Gastrocnemius medialis (tissue), 4 donors: Measurements from ENCODE around the gene DTNBP1. TPM values are rescaled to one million over a fixed set of nuclear protein-coding genes. Genes with fewer than 3 reads are reported as not detected.

Source experiments
- ATAC-seq, 2 donors: fragments of 150-250 bp; one replicate each; pipeline ENCODE4 v1.9.1; 2016
- DNase-seq, 2 donors: peaks; one replicate each; pipeline ENCODE4 v3.0.0-alpha.2; 2019
- H3K27ac ChIP-seq, 4 donors: fragments of 200-600 bp; sonication (generic); 1 replicate in 1 of 4; 2 replicates in 3 of 4; pipeline ENCODE4 v1.5.1; 2016 to 2018; ENCODE audit warnings: mild to moderate bottlenecking in 2 of 4, moderate library complexity in 1 of 4
- H3K27me3 ChIP-seq, 3 donors: fragments of 200-600 bp; sonication (generic) in 2 of 3; 1 replicate in 1 of 3; 2 replicates in 2 of 3; pipeline versions ENCODE4 v1.5.1 to v1.6.0; 2016 to 2019; ENCODE audit warnings: mild to moderate bottlenecking in 1 of 3, moderate library complexity in 1 of 3
- H3K36me3 ChIP-seq, 2 donors: fragments of 200-600 bp; sonication (generic) in 1 of 2; one replicate each; pipeline ENCODE4 v1.5.1; 2017 to 2018
- H3K4me1 ChIP-seq, 2 donors: fragments of 200-600 bp; sonication (generic) in 1 of 2; one replicate each; pipeline ENCODE4 v1.5.1; 2016 to 2017; ENCODE audit warnings: mild to moderate bottlenecking in 2 of 2
- H3K4me3 ChIP-seq, 4 donors: fragments of 200-600 bp; sonication (generic) in 3 of 4; 1 replicate in 1 of 4; 2 replicates in 3 of 4; pipeline ENCODE4 v1.5.1; 2016 to 2019; ENCODE audit warnings: mild to moderate bottlenecking in 2 of 4
- H3K9me3 ChIP-seq, 3 donors: fragments of 200-600 bp; sonication (generic) in 2 of 3; 1 replicate in 1 of 3; 2 replicates in 2 of 3; pipeline ENCODE4 v1.5.1; 2016 to 2019
- POLR2A ChIP-seq, 2 donors: fragments of 450-650 bp; IDR thresholded peaks; one replicate each; pipeline ENCODE4 v1.6.1; 2017; ENCODE audit warnings: antibody characterized with exemption in 2 of 2, mild to moderate bottlenecking in 2 of 2, moderate library complexity in 2 of 2
- in situ Hi-C, 4 donors: fragments of 200-750 bp; cut with MboI; loops; one replicate each; pipeline versions ENCODE4 v1.15.0 to v1.8.0; 2017; ENCODE audit warnings: low sequenced_read_pairs in 4 of 4
- intact Hi-C: fragments of 100-400 bp; cut with DNase I; formaldehyde crosslinking; loops from one replicate; pipeline ENCODE4 v1.15.1; 2023; ENCODE audit warnings: low total_unique reads
- total RNA-seq, 4 donors: library from RNA; depleted of rRNA; stranded (reverse); fragments of >200 nt; gene quantifications; one replicate each; pipeline versions ENCODE4 v1.1.0 to v1.2.3, GENCODE V29; 2016
- TF ChIP-seq, protein P1 (sequence below), 5 experiments: fragments of 450-650 bp in 3 of 5; fragments of 200-600 bp in 2 of 5; sonication (generic) in 2 of 5; IDR thresholded peaks in 4 of 5; conservative IDR thresholded peaks in 1 of 5; 1 replicate in 4 of 5; 2 replicates in 1 of 5; pipeline ENCODE4 v1.5.1; 2016 to 2019; ENCODE audit warnings: antibody characterized with exemption in 5 of 5, mild to moderate bottlenecking in 3 of 5, moderate library complexity in 3 of 5

Gene DTNBP1
- total RNA-seq, 4 donors from 2014 or later = 5.2 to 33.5 (median 12.5) TPM

DNA sequence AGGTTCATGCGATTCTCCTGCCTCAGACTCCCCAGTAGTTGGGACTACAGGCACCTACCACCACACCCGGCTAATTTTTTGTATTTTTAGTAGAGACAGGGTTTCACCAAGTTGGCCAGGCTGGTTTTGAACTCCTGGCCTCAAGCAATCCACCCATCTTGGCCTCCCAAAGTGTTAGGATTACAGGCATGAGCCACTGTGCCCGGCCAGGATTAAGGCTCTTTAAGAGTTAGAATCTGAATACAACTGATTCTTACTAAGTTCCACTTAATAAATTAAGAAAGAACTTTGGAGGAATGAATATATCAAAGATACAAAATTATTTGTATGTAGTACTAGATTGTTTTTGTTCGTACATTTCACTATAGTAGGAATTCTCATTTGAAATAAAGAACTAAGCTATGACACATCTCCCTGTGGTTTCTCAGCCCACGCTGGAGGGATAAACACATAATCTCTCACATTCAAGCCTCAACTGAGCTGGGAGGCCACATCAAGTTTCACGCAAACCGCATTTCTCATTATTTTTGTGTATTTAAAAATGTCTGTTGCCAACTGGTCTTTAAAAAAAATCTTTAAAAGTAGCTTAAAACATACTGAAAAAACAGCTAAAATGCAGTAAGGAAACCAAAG is 34.2 kb downstream of the DTNBP1 start:
- Histone ChIP-seq H3K36me3 (no peaks in the 10 kb centered on the region), H3K4me3 (no peak overlapping the region), H3K4me1 (peaks cover 0 to 3% of the 10 kb centered on the region in 2 donors), H3K27me3 (no peaks in the 10 kb centered on the region), H3K9me3 (no peaks in the 10 kb centered on the region), H3K27ac (no peak overlapping the region)
- in situ Hi-C loops = loop anchor here in 3 of 4 donors (10.0 to 25.0 kb wide), 3 partner anchors 114 to 1424 kb away; no protein-coding TSS in a partner anchor
- intact Hi-C loops = loop anchor here (10.0 kb wide), 2 partner anchors 384 to 904 kb away; partner anchors contain the start of gene JARID2
- ATAC-seq (no peak), DNase-seq (no peak)
- TF ChIP-seq, protein P1, sequence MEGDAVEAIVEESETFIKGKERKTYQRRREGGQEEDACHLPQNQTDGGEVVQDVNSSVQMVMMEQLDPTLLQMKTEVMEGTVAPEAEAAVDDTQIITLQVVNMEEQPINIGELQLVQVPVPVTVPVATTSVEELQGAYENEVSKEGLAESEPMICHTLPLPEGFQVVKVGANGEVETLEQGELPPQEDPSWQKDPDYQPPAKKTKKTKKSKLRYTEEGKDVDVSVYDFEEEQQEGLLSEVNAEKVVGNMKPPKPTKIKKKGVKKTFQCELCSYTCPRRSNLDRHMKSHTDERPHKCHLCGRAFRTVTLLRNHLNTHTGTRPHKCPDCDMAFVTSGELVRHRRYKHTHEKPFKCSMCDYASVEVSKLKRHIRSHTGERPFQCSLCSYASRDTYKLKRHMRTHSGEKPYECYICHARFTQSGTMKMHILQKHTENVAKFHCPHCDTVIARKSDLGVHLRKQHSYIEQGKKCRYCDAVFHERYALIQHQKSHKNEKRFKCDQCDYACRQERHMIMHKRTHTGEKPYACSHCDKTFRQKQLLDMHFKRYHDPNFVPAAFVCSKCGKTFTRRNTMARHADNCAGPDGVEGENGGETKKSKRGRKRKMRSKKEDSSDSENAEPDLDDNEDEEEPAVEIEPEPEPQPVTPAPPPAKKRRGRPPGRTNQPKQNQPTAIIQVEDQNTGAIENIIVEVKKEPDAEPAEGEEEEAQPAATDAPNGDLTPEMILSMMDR (IDR thresholded peaks at IDR 0.05 in 4 of 5, conservative IDR thresholded peaks at IDR 0.05 in 1 of 5) = no peak
- no peak for TF ChIP-seq POLR2A (IDR thresholded peaks at IDR 0.05)

DNA sequence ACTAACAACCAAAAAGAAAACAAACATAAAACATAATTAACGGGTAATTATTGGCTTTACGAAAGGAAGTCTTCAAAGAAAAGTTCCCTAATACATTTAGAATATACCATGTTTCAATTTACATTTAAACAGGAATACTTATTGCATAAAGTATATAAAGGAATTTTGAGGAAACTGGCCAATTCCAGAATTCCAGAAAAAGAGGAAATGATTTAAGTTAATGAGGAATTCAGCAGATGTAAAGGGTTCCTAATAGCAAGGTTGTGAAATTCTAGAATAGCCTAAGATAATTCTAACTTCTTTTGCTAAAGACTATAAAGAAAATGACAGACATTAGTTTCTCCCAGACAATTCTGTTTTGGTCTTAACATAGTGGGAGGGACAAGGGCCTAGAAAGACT is 35.0 kb downstream of the DTNBP1 start:
- intact Hi-C loops = loop anchor here (10.0 kb wide), 2 partner anchors 383 to 903 kb away; partner anchors contain the start of gene JARID2
- Histone ChIP-seq H3K4me3 (no peak overlapping the region), H3K36me3 (no peaks in the 10 kb centered on the region), H3K27ac (no peak overlapping the region), H3K9me3 (no peaks in the 10 kb centered on the region), H3K27me3 (no peaks in the 10 kb centered on the region), H3K4me1 (peaks cover 5 to 10% of the 10 kb centered on the region in 2 donors)
- TF ChIP-seq, protein P1 (IDR thresholded peaks at IDR 0.05 in 4 of 5, conservative IDR thresholded peaks at IDR 0.05 in 1 of 5) = no peak
- TF ChIP-seq POLR2A (IDR thresholded peaks at IDR 0.05) = no peak
- in situ Hi-C loops = loop anchor here in 3 of 4 donors (10.0 to 25.0 kb wide), 3 partner anchors 113 to 1423 kb away; no protein-coding TSS in a partner anchor
- ATAC-seq (no peak), DNase-seq (no peak)

DNA sequence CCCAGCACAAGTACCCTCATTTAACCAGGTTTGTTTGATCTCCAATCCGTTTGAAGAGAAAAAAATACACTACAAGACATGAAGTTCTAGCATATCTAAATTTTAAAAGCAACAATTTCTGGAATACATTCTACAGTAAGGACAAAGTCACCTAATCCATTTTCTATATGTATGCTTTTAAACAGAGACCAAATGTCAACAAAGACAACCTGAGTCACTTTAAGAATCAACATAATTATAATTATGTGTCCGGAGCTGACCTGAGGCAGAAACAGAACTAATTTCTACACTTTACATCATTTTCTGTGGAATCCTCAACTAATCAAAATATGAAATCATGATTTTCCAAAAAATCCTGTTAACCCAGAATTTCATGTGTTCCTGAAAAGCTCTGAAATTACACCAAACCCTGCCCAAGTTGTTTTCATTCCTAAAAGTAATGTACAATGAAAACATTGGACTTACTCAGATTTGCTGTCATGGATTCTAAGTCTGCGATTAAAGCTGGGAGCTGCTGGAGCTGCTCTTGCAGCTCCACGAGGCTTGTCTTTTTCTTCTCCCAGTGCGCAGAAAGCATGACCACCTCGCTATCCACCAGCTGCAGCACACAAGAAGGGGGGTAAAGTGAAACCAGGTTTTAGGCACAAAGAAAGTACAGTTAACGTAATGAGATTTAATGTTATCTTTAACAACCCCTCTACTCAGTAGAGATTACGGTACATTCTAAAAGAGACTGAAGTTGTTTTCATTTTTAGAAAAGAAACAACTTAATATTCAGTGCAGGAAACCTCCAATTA is 35.8 kb downstream of the DTNBP1 start:
- no peak for DNase-seq
- H3K27me3 ChIP-seq = no peaks in the 10 kb centered on the region
- H3K4me1 ChIP-seq = peaks cover 12 to 17% of the 10 kb centered on the region in 2 donors
- ATAC-seq = no peak
- intact Hi-C loops (loop anchor here (10.0 kb wide), 2 partner anchors 382 to 902 kb away; partner anchors contain the start of gene JARID2), in situ Hi-C loops (loop anchor here in 3 of 4 donors (10.0 to 25.0 kb wide), 3 partner anchors 112 to 1422 kb away; no protein-coding TSS in a partner anchor)
- no peaks in the 10 kb centered on the region for H3K36me3 ChIP-seq
- H3K27ac ChIP-seq = no peak overlapping the region
- no peak for TF ChIP-seq POLR2A (IDR thresholded peaks at IDR 0.05)
- TF ChIP-seq, protein P1 (IDR thresholded peaks at IDR 0.05 in 4 of 5, conservative IDR thresholded peaks at IDR 0.05 in 1 of 5) = no peak
- no peaks in the 10 kb centered on the region for H3K9me3 ChIP-seq
- no peak overlapping the region for H3K4me3 ChIP-seq

DNA sequence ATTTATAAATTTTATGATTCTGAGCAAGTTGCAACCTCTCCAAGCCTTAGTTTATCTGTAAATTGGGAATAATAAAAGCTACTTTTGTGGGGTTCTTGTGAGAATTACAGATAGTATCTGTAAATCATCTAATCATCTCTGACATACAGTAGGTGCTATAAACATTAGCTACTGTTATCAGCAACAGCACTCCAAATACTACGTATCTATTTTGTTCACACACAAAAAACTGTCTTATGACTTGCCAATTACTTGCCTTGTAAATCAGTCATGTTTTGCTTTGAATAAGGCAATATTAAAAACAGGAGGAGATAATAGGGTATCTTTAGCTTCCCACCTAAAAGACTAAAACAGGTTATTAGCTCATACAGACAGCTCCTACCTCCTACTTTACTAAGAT is 36.7 kb downstream of the DTNBP1 start:
- Histone ChIP-seq H3K27me3 (no peaks in the 10 kb centered on the region), H3K9me3 (no peaks in the 10 kb centered on the region), H3K4me1 (peaks cover 21 to 26% of the 10 kb centered on the region in 2 donors), H3K36me3 (no peaks in the 10 kb centered on the region), H3K4me3 (no peak overlapping the region), H3K27ac (no peak overlapping the region)
- in situ Hi-C loops = loop anchor here in 3 of 4 donors (10.0 to 25.0 kb wide), 3 partner anchors 111 to 1421 kb away; no protein-coding TSS in a partner anchor
- ATAC-seq (no peak), DNase-seq (no peak)
- intact Hi-C loops = loop anchor here (10.0 kb wide), 2 partner anchors 381 to 901 kb away; partner anchors contain the start of gene JARID2
- TF ChIP-seq, protein P1 (IDR thresholded peaks at IDR 0.05 in 4 of 5, conservative IDR thresholded peaks at IDR 0.05 in 1 of 5) = no peak
- TF ChIP-seq POLR2A (IDR thresholded peaks at IDR 0.05) = no peak
